IMR-90 (cell line): ENCODE measurements around the gene IFIT2. TPM values are rescaled to one million over a fixed set of nuclear protein-coding genes. Genes with fewer than 3 reads are reported as not detected.

Experiments used
- ATAC-seq: fragments of 200-7000 bp; cut with Tn5 transposase; 2 replicates; pipeline ENCODE4 v1.9.1; 2020; ENCODE audit warnings: low read depth, mild to moderate bottlenecking, moderate library complexity
- BruUV-seq: library from RNA; stranded (reverse); fragments of 400-500 nt; replicated peaks from 2 replicates; lab custom pipeline; 2021; lab: Mats Ljungman, UMichigan
- CTCF ChIA-PET: fragments of 300-600 bp; formaldehyde crosslinking; extraction: SDS; loops from one replicate; lab custom pipeline; 2021; ENCODE audit warnings: antibody characterized with exemption; lab: Yijun Ruan, JAX
- POLR2A ChIA-PET: fragments of 300-600 bp; sonication (Branson Sonifier 250); formaldehyde crosslinking; loops from one replicate; lab custom pipeline; 2022; ENCODE audit warnings: antibody characterized with exemption; ENCODE audit not compliant: unreplicated experiment; lab: Charles Lee
- DNase-seq: peaks from one replicate; pipeline ENCODE4 v3.0.0; 2013
- H2AFZ ChIP-seq: replicated peaks from 2 replicates; pipeline ENCODE3; 2013; ENCODE audit warnings: low read length, mild to moderate bottlenecking; ENCODE audit not compliant: poor library complexity
- H2AK5ac ChIP-seq: 2 replicates; pipeline ENCODE4 v1.6.1; 2013; ENCODE audit warnings: low read depth, low read length, inconsistent platforms
- H2AK9ac ChIP-seq: replicated peaks from 2 replicates; pipeline ENCODE3; 2013; ENCODE audit warnings: mild to moderate bottlenecking, low read depth, low read length, moderate library complexity; ENCODE audit not compliant: poor library complexity
- H2BK120ac ChIP-seq: 2 replicates; pipeline ENCODE4 v1.6.1; 2013; ENCODE audit warnings: low read depth, low read length, inconsistent platforms
- H2BK15ac ChIP-seq: 3 replicates; pipeline ENCODE4 v1.6.1; 2013; ENCODE audit warnings: low read depth, low read length, inconsistent platforms
- H2BK20ac ChIP-seq: 2 replicates; pipeline ENCODE4 v1.6.1; 2013; ENCODE audit warnings: low read depth, mild to moderate bottlenecking, inconsistent platforms, low read length, moderate library complexity
- H2BK5ac ChIP-seq: 2 replicates; pipeline ENCODE4 v1.6.1; 2013; ENCODE audit warnings: mild to moderate bottlenecking, low read depth, low read length, inconsistent platforms; ENCODE audit not compliant: poor library complexity, severe bottlenecking
- H3K14ac ChIP-seq: replicated peaks from 2 replicates; pipeline ENCODE4 v1.6.1; 2013; ENCODE audit warnings: low read depth, low read length, inconsistent platforms
- H3K18ac ChIP-seq: 2 replicates; pipeline ENCODE4 v1.6.1; 2013; ENCODE audit warnings: low read depth, low read length, control low read depth
- H3K23ac ChIP-seq: 2 replicates; pipeline ENCODE4 v1.6.1; 2013; ENCODE audit warnings: low read depth, low read length, inconsistent platforms
- H3K27ac ChIP-seq: 2 replicates; pipeline ENCODE4 v1.5.1; 2013; ENCODE audit warnings: mild to moderate bottlenecking, control low read depth, low read length; ENCODE audit not compliant: insufficient read depth
- H3K27me3 ChIP-seq: 2 replicates; pipeline ENCODE4 v1.6.1; 2013; ENCODE audit warnings: low read length; ENCODE audit not compliant: control insufficient read depth, insufficient read depth
- H3K36me3 ChIP-seq: 2 replicates; pipeline ENCODE4 v1.6.1; 2013; ENCODE audit warnings: low read length, mixed read lengths; ENCODE audit not compliant: control insufficient read depth, insufficient read depth
- H3K4ac ChIP-seq: 2 replicates; pipeline ENCODE4 v1.6.1; 2013; ENCODE audit warnings: low read depth, low read length, inconsistent platforms
- H3K4me1 ChIP-seq: 2 replicates; pipeline ENCODE4 v1.6.1; 2013; ENCODE audit warnings: low read length, mixed read lengths; ENCODE audit not compliant: control insufficient read depth, insufficient read depth
- H3K4me2 ChIP-seq: 2 replicates; pipeline ENCODE4 v1.6.1; 2013; ENCODE audit warnings: low read depth, mild to moderate bottlenecking, control low read depth, low read length, moderate library complexity
- H3K4me3 ChIP-seq: 2 replicates; pipeline ENCODE4 v1.5.1; 2013; ENCODE audit warnings: low read depth, mild to moderate bottlenecking, control low read depth, low read length, moderate library complexity; ENCODE audit not compliant: insufficient read depth
- H3K56ac ChIP-seq: 2 replicates; pipeline ENCODE4 v1.6.1; 2013; ENCODE audit warnings: low read length, inconsistent platforms; ENCODE audit not compliant: insufficient read depth; ENCODE audit errors: extremely low read depth
- H3K79me1 ChIP-seq, 2 experiments: 2 replicates each; pipeline ENCODE4 v1.6.1; 2013; ENCODE audit warnings: low read length in 2 of 2, inconsistent platforms in 1 of 2, low read depth in 1 of 2
- H3K9ac ChIP-seq: 2 replicates; pipeline ENCODE4 v1.6.1; 2013; ENCODE audit warnings: low read depth, low read length, control low read depth
- H3K9me1 ChIP-seq: 2 replicates; pipeline ENCODE4 v1.6.1; 2013; ENCODE audit warnings: low read length, inconsistent platforms; ENCODE audit not compliant: insufficient read depth
- H3K9me3 ChIP-seq: 2 replicates; pipeline ENCODE4 v1.6.1; 2013; ENCODE audit warnings: low read length; ENCODE audit not compliant: control insufficient read depth, insufficient read depth
- H4K20me1 ChIP-seq: 2 replicates; pipeline ENCODE4 v1.6.1; 2013; ENCODE audit warnings: low read length, inconsistent platforms; ENCODE audit not compliant: insufficient read depth
- H4K5ac ChIP-seq: 2 replicates; pipeline ENCODE4 v1.6.1; 2013; ENCODE audit warnings: mild to moderate bottlenecking, low read depth, low read length, control low read depth
- H4K8ac ChIP-seq, 2 experiments: 2 replicates each; pipeline ENCODE4 v1.6.1; 2013; ENCODE audit warnings: low read depth in 2 of 2, low read length in 2 of 2, control low read depth in 1 of 2, inconsistent platforms in 1 of 2
- H4K91ac ChIP-seq: 2 replicates; pipeline ENCODE4 v1.6.1; 2013; ENCODE audit warnings: low read depth, low read length, inconsistent platforms; ENCODE audit not compliant: insufficient read depth
- CEBPB ChIP-seq: IDR thresholded peaks from 2 replicates; pipeline ENCODE4 v1.6.1; 2012; ENCODE audit warnings: low read depth, low read length, improper control_type of control experiment
- NFE2L2 ChIP-seq: fragments of 150-350 bp; IDR thresholded peaks from 2 replicates; pipeline ENCODE4 v1.6.1; 2016; ENCODE audit warnings: low read depth, mild to moderate bottlenecking, low read length
- WGBS, 2 experiments: methylation state at CpG; one replicate each; pipeline versions ENCODE4 v1.1.5 to v1.1.7; 2013; ENCODE audit warnings: missing lambda C conversion rate in 2 of 2; ENCODE audit not compliant: insufficient read length in 1 of 2; ENCODE audit errors: extremely low coverage in 2 of 2; 5-methylcytosine and 5-hydroxymethylcytosine counted together
- dilution Hi-C: fragments of 300-500 bp; cut with HindIII; formaldehyde crosslinking; loops from one replicate; pipeline ENCODE4 v1.14.3; 2018; ENCODE audit warnings: low sequenced_read_pairs; ENCODE audit not compliant: unreplicated experiment
- in situ Hi-C: fragments of 300-500 bp; cut with MboI; formaldehyde crosslinking; loops from 3 replicates; pipeline ENCODE4 v1.14.3; 2019; ENCODE audit warnings: low sequenced_read_pairs, inconsistent platforms, mixed read lengths
- intact Hi-C: fragments of 100-400 bp; cut with micrococcal nuclease; formaldehyde crosslinking; loops from 2 replicates; pipeline ENCODE4 v1.10.0; 2022
- polyA plus RNA-seq, 3 experiments: library from polyadenylated mRNA; depleted of rRNA; stranded (reverse); fragments of >200 nt; gene quantifications; 2 replicates each; pipeline ENCODE4 v1.2.3, GENCODE V29; 2012; ENCODE audit warnings: low replicate concordance in 1 of 3
- total RNA-seq: library from RNA; depleted of rRNA; stranded (reverse); fragments of >200 nt; gene quantifications from 2 replicates; pipeline ENCODE4 v1.2.3, GENCODE V29; 2012

Gene IFIT2
- total and polyA plus RNA-seq, 2 of the 4 experiments (the other 2 are of a cell fraction), result 1.1 to 2.2 TPM

DNA sequence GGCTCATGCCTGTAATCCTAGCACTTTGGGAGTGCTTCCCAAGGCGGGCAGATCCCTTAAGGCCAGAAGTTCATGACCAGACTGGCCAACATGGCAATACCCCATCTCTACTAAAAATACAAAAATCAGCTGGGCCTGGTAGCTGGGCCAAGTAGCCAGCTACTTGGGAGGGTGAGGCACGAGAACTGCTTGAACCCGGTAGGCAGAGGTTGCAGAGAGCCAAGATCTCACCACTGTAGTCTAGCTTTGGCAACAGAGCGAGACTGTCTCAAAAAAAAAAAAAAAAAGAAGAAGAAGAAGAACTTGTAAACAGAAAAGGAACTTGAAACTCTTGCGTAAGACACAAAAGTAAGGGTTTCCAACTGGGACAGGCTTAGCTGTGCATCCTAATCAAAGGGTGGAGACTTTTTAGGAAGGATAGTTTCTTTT, 5.6 kb upstream of the IFIT2 start:
- dilution Hi-C loops (no loop called here), intact Hi-C loops (loop anchor here (5.0 kb wide), 1 partner anchor 444 kb away; the partner anchor contains the start of gene ANKRD22), in situ Hi-C loops (no loop called here)
- Histone ChIP-seq H3K27me3 (no peaks in the 10 kb centered on the region), H3K56ac (no peak overlapping the region), H3K9me3 (no peaks in the 10 kb centered on the region), H2BK5ac (peak overlapping the region; percentile 92), H3K4me2 (peak overlapping the region; percentile 49), H3K4ac (peak overlapping the region; percentile 81), H4K5ac (peak overlapping the region; percentile 50), H3K27ac (peak overlapping the region; percentile 87), H4K8ac (peak overlapping the region in 1 of 2 experiments; percentile 59; a peak in 2 of 4 replicates), H2AK9ac (no peak overlapping the region), H3K14ac (0 out of 2 replicates have a peak overlapping the region, but pooled peaks have one; percentile 33), H4K91ac (peak overlapping the region; percentile 63), H4K20me1 (no peaks in the 10 kb centered on the region), H3K4me1 (peaks cover 6% of the 10 kb centered on the region), H2BK20ac (peak overlapping the region; percentile 81), H3K4me3 (no peak overlapping the region), H3K23ac (peak overlapping the region; percentile 4; the same call in 1 of the 2 replicates), H2AK5ac (peak overlapping the region; percentile 31; the same call in 1 of the 2 replicates), H3K36me3 (no peaks in the 10 kb centered on the region), H2AFZ (peak overlapping the region; percentile 40), H3K9me1 (no peaks in the 10 kb centered on the region; the same call in 1 of the 2 replicates), H2BK15ac (peak overlapping the region; percentile 33; the same call in 2 of the 3 replicates), H3K9ac (peak overlapping the region; percentile 24; the same call in 1 of the 2 replicates), H3K79me1 (no peaks in the 10 kb centered on the region), H3K18ac (peak overlapping the region; percentile 84), H2BK120ac (peak overlapping the region; percentile 54)
- 14% methylated on average over 2 of the region's 5 CpGs; no CpG with 5 or more reads in 1 of the 2 experiments for WGBS, 2 experiments
- DNase-seq (peak; percentile 79), ATAC-seq (peak; percentile 56)
- ChIA-PET CTCF (no interaction called here), POLR2A (no interaction called here)
- TF ChIP-seq CEBPB, result peak; percentile 94
- TF ChIP-seq NFE2L2, result no peak
- no TSS peak for BruUV-seq
